AG04450 (cell line): ENCODE results near the gene SDHC. TPM values are rescaled to one million over a fixed set of nuclear protein-coding genes. Genes with fewer than 3 reads are reported as not detected.
A peak's percentile ranks its signal among the peaks of the same experiment; 100 is the strongest.

ENCODE experiments used
- CTCF ChIA-PET: fragments of 300-600, 350-600 bp; formaldehyde crosslinking; extraction: SDS; loops from one replicate; lab custom pipeline; 2022; ENCODE audit warnings: antibody characterized with exemption, inconsistent platforms; lab: Charles Lee
- POLR2A ChIA-PET: fragments of 350-600 bp; formaldehyde crosslinking; extraction: SDS; loops from one replicate; lab custom pipeline; 2021; ENCODE audit warnings: antibody characterized with exemption, inconsistent platforms; lab: Yijun Ruan, JAX
- DNase-seq: peaks from one replicate; pipeline ENCODE4 v3.0.0-alpha.2; 2011; ENCODE audit warnings: low read depth, low spot score
- H3K27ac ChIP-seq: one replicate; pipeline ENCODE4 v1.5.1; 2012; ENCODE audit warnings: low read depth, low read length, control low read depth
- H3K27me3 ChIP-seq: one replicate; pipeline ENCODE4 v1.6.0; 2012; ENCODE audit warnings: low read length; ENCODE audit not compliant: control insufficient read depth, insufficient read depth
- H3K4me3 ChIP-seq: 2 replicates; pipeline ENCODE4 v1.5.1; 2011; ENCODE audit warnings: mild to moderate bottlenecking, low read depth, low read length, control low read depth
- H3K9me3 ChIP-seq: 2 replicates; pipeline ENCODE4 v1.5.1; 2012; ENCODE audit warnings: low read length; ENCODE audit not compliant: control insufficient read depth, insufficient read depth
- CTCF ChIP-seq: IDR thresholded peaks from 2 replicates; pipeline ENCODE4 v1.5.1; 2011; ENCODE audit warnings: low read depth, low read length, control low read depth, inconsistent platforms
- polyA minus RNA-seq: library from RNA; depleted of rRNA, polyadenylated mRNA; stranded (reverse); fragments of >200 nt; gene quantifications from 2 replicates; pipeline ENCODE4 v1.2.3, GENCODE V29; 2011; rRNA and poly(A)+ RNA removed
- polyA plus RNA-seq: library from polyadenylated mRNA; depleted of rRNA; stranded (reverse); fragments of >200 nt; gene quantifications from 2 replicates; pipeline ENCODE4 v1.2.3, GENCODE V29; 2011; rRNA removed

The SDHC gene
- 311 and 335 TPM in 2 replicates for polyA plus RNA-seq
- 103 and 113 TPM in 2 replicates for polyA minus RNA-seq

GRCh38 chr1:161314201-161314981 is at the start of gene SDHC:
TSS of gene SDHC (plus strand) at chr1:161314381. CDS start at chr1:161314406, 25 bp downstream.
- peak; percentile 45 for TF ChIP-seq CTCF
- ChIA-PET POLR2A (interaction anchor here (0.7 to 1.5 kb wide), 4 partner anchors 89 to 129 kb away, joined by 3 to 12 read pairs (median 4); partner anchors contain the start of genes ADAMTS4 and TOMM40L), CTCF (interaction anchor here (0.6 to 1.8 kb wide), 7 partner anchors 13 to 123 kb away, joined by 3 to 7 read pairs (median 5); no protein-coding TSS in a partner anchor)
- H3K4me3 ChIP-seq: peak within 1 kb of the TSS; percentile 96
- H3K9me3 ChIP-seq: no peaks in the 10 kb centered on the region; the same call in 1 of the 2 replicates
- peaks cover 12% of the 10 kb centered on the region for H3K27me3 ChIP-seq
- DNase-seq: peak; percentile 61
- peak within 1 kb of the TSS; percentile 87 for H3K27ac ChIP-seq

GRCh38 chr1:161265305-161265704 is 48.9 kb upstream of the SDHC start:
- POLR2A ChIA-PET: interaction anchor here (0.7 kb wide), 1 partner anchor 68 kb away, joined by 5 read pairs; no protein-coding TSS in a partner anchor
- CTCF ChIA-PET: no interaction called here

GRCh38 chr1:161266202-161266601 is 48.0 kb upstream of the SDHC start:
- ChIA-PET POLR2A (no interaction called here), CTCF (no interaction called here)
- DNase-seq: no peak
- H3K4me3 ChIP-seq: no peak overlapping the region
- H3K9me3 ChIP-seq: no peaks in the 10 kb centered on the region
- H3K27ac ChIP-seq: no peak overlapping the region
- H3K27me3 ChIP-seq: peaks cover 8% of the 10 kb centered on the region
- no peak for TF ChIP-seq CTCF

More at GRCh38 chr1:161265305-161265704, 48.9 kb upstream of the SDHC start:
- no peak overlapping the region for H3K27ac ChIP-seq
- DNase-seq: no peak
- no peak overlapping the region for H3K4me3 ChIP-seq
- no peak for TF ChIP-seq CTCF
- no peaks in the 10 kb centered on the region for H3K9me3 ChIP-seq
- peaks cover 17% of the 10 kb centered on the region for H3K27me3 ChIP-seq

- CTCF ChIA-PET: interaction anchor here (0.6 kb wide), 1 partner anchor 23 kb away, joined by 3 read pairs; no protein-coding TSS in a partner anchor
- POLR2A ChIA-PET: no interaction called here
- H3K27me3 ChIP-seq: peaks cover 3% of the 10 kb centered on the region
Measured at GRCh38 chr1:161266836-161267235, 47.3 kb upstream of the SDHC start.

More at GRCh38 chr1:161266836-161267235, 47.3 kb upstream of the SDHC start:
- no peaks in the 10 kb centered on the region for H3K9me3 ChIP-seq
- no peak for TF ChIP-seq CTCF
- DNase-seq: no peak
- H3K27ac ChIP-seq: no peak overlapping the region
- H3K4me3 ChIP-seq: no peak overlapping the region
